ENCODE measurements around the gene MYZAP. TPM values are rescaled to one million over a fixed set of nuclear protein-coding genes. Genes with fewer than 3 reads are reported as not detected.

Gene MYZAP
- polyA plus RNA-seq, 1 donor from 2014 or later = not detected

- Histone ChIP-seq H3K79me2 (replicated peaks; ENCODE audit: insufficient read depth, low read length) (no peaks in the 10 kb centered on the region), H3K27me3 (ENCODE audit: insufficient read depth, low read depth, low read length) (no peaks in the 10 kb centered on the region), H3K4me2 (ENCODE audit: low read length) (no peak overlapping the region), H3F3A (ENCODE audit: insufficient read depth, low read length, poor library complexity, severe bottlenecking) (no peaks in the 10 kb centered on the region), H3K4me3 (ENCODE audit: low read length) (no peak overlapping the region), H3K9me2 (ENCODE audit: insufficient read depth, low read length) (no peaks in the 10 kb centered on the region), H3K36me3 (ENCODE audit: insufficient read depth, low read length) (no peaks in the 10 kb centered on the region), H4K20me1 (ENCODE audit: insufficient read depth) (no peaks in the 10 kb centered on the region), H2AFZ (ENCODE audit: low read depth, low read length) (no peak overlapping the region), H3K27ac (ENCODE audit: low read length) (no peak overlapping the region), H3K9me3 (ENCODE audit: low read length) (no peaks in the 10 kb centered on the region), H3K9ac (ENCODE audit: low read length) (no peak overlapping the region)
- TF ChIP-seq EZH2 (IDR thresholded peaks at IDR 0.05; ENCODE audit: borderline replicate concordance, insufficient read depth, low read length, poor library complexity, severe bottlenecking) = no peak
- TF ChIP-seq, protein P1, sequence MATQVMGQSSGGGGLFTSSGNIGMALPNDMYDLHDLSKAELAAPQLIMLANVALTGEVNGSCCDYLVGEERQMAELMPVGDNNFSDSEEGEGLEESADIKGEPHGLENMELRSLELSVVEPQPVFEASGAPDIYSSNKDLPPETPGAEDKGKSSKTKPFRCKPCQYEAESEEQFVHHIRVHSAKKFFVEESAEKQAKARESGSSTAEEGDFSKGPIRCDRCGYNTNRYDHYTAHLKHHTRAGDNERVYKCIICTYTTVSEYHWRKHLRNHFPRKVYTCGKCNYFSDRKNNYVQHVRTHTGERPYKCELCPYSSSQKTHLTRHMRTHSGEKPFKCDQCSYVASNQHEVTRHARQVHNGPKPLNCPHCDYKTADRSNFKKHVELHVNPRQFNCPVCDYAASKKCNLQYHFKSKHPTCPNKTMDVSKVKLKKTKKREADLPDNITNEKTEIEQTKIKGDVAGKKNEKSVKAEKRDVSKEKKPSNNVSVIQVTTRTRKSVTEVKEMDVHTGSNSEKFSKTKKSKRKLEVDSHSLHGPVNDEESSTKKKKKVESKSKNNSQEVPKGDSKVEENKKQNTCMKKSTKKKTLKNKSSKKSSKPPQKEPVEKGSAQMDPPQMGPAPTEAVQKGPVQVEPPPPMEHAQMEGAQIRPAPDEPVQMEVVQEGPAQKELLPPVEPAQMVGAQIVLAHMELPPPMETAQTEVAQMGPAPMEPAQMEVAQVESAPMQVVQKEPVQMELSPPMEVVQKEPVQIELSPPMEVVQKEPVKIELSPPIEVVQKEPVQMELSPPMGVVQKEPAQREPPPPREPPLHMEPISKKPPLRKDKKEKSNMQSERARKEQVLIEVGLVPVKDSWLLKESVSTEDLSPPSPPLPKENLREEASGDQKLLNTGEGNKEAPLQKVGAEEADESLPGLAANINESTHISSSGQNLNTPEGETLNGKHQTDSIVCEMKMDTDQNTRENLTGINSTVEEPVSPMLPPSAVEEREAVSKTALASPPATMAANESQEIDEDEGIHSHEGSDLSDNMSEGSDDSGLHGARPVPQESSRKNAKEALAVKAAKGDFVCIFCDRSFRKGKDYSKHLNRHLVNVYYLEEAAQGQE (IDR thresholded peaks at IDR 0.05; ENCODE audit: borderline replicate concordance) = no peak
- TF ChIP-seq MXI1 (conservative IDR thresholded peaks at IDR 0.05; ENCODE audit: poor library complexity, severe bottlenecking) = no peak
- no peak for TF ChIP-seq RAD21 (conservative IDR thresholded peaks at IDR 0.05)
- TF ChIP-seq TAF1 (IDR thresholded peaks at IDR 0.05; ENCODE audit: low read depth) = no peak
- no peak for TF ChIP-seq POLR2AphosphoS5 (IDR thresholded peaks at IDR 0.05)
- TF ChIP-seq, protein P2, sequence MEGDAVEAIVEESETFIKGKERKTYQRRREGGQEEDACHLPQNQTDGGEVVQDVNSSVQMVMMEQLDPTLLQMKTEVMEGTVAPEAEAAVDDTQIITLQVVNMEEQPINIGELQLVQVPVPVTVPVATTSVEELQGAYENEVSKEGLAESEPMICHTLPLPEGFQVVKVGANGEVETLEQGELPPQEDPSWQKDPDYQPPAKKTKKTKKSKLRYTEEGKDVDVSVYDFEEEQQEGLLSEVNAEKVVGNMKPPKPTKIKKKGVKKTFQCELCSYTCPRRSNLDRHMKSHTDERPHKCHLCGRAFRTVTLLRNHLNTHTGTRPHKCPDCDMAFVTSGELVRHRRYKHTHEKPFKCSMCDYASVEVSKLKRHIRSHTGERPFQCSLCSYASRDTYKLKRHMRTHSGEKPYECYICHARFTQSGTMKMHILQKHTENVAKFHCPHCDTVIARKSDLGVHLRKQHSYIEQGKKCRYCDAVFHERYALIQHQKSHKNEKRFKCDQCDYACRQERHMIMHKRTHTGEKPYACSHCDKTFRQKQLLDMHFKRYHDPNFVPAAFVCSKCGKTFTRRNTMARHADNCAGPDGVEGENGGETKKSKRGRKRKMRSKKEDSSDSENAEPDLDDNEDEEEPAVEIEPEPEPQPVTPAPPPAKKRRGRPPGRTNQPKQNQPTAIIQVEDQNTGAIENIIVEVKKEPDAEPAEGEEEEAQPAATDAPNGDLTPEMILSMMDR (IDR thresholded peaks at IDR 0.05; ENCODE audit: poor library complexity, severe bottlenecking) = no peak
- TF ChIP-seq SMC3 (conservative IDR thresholded peaks at IDR 0.05; ENCODE audit: poor library complexity) = no peak
- no peak for TF ChIP-seq EP300 (conservative IDR thresholded peaks at IDR 0.05; ENCODE audit: poor library complexity, severe bottlenecking)
Measured at GRCh38 chr15:57571725-57572124, 20.0 kb upstream of the MYZAP start.

DNA sequence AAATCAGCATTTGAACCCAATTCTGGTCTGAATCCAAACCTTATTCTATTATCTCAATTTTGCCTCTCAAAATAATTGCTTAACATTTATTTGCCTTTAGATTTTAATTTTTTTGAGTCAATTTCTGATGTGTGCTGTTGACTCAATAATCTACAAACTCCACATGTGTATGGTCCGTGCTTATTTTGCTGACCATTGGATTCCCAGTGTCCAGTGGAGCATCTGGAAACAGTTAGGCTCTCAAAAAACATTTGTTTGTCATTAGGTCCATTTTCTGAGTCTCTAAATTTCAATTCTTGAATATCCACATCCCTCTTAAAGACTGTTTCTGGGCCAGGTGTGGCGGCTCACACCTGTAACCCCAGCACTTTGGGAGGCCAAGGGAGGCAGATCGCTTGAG is 19.2 kb upstream of the MYZAP start:
- Histone ChIP-seq H3K9me3 (ENCODE audit: low read length) (no peaks in the 10 kb centered on the region), H2AFZ (ENCODE audit: low read depth, low read length) (no peak overlapping the region)
- no peak for TF ChIP-seq MXI1 (conservative IDR thresholded peaks at IDR 0.05; ENCODE audit: poor library complexity, severe bottlenecking)
- no peak for TF ChIP-seq EZH2 (IDR thresholded peaks at IDR 0.05; ENCODE audit: borderline replicate concordance, insufficient read depth, low read length, poor library complexity, severe bottlenecking)
- TF ChIP-seq TAF1 (IDR thresholded peaks at IDR 0.05; ENCODE audit: low read depth) = no peak
- TF ChIP-seq, protein P1 (IDR thresholded peaks at IDR 0.05; ENCODE audit: borderline replicate concordance) = no peak
- no peak for TF ChIP-seq RAD21 (conservative IDR thresholded peaks at IDR 0.05)
- no peak for TF ChIP-seq SMC3 (conservative IDR thresholded peaks at IDR 0.05; ENCODE audit: poor library complexity)
- TF ChIP-seq POLR2AphosphoS5 (IDR thresholded peaks at IDR 0.05) = no peak
- TF ChIP-seq, protein P2 (IDR thresholded peaks at IDR 0.05; ENCODE audit: poor library complexity, severe bottlenecking) = no peak
- no peak for TF ChIP-seq EP300 (conservative IDR thresholded peaks at IDR 0.05; ENCODE audit: poor library complexity, severe bottlenecking)

More for the DNA sequence above, 19.2 kb upstream of the MYZAP start:
- Histone ChIP-seq H3K4me2 (ENCODE audit: low read length) (no peak overlapping the region), H3K4me3 (ENCODE audit: low read length) (no peak overlapping the region), H3K9me2 (ENCODE audit: insufficient read depth, low read length) (no peaks in the 10 kb centered on the region), H3K36me3 (ENCODE audit: insufficient read depth, low read length) (no peaks in the 10 kb centered on the region), H3K79me2 (replicated peaks; ENCODE audit: insufficient read depth, low read length) (no peaks in the 10 kb centered on the region), H4K20me1 (ENCODE audit: insufficient read depth) (no peaks in the 10 kb centered on the region), H3K9ac (ENCODE audit: low read length) (no peak overlapping the region), H3K27ac (ENCODE audit: low read length) (no peak overlapping the region), H3F3A (ENCODE audit: insufficient read depth, low read length, poor library complexity, severe bottlenecking) (no peaks in the 10 kb centered on the region), H3K27me3 (ENCODE audit: insufficient read depth, low read depth, low read length) (no peaks in the 10 kb centered on the region)
